Measurements from ENCODE around the gene ANGPT4.

DNA sequence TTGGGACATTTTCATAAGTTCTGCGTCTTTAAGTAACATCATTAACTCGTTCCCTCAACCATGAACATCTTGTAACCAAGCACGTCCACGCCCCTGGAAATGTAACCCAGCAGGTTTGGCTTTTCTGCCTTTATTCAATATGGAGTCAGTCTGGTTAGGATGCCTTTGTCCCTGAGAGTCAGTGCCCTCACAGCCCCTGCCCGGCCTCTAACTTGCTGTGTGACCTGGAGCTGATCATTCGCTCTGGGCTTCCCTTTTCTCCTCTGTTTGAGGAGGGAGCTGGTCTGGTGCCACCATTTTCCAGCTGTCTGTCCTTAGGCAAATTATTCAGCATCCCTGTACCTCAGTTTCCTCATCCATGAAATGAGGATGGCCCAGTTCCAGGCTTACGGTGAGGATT lies 26.5 kb upstream of the ANGPT4 start:
- TF ChIP-seq, protein P1, sequence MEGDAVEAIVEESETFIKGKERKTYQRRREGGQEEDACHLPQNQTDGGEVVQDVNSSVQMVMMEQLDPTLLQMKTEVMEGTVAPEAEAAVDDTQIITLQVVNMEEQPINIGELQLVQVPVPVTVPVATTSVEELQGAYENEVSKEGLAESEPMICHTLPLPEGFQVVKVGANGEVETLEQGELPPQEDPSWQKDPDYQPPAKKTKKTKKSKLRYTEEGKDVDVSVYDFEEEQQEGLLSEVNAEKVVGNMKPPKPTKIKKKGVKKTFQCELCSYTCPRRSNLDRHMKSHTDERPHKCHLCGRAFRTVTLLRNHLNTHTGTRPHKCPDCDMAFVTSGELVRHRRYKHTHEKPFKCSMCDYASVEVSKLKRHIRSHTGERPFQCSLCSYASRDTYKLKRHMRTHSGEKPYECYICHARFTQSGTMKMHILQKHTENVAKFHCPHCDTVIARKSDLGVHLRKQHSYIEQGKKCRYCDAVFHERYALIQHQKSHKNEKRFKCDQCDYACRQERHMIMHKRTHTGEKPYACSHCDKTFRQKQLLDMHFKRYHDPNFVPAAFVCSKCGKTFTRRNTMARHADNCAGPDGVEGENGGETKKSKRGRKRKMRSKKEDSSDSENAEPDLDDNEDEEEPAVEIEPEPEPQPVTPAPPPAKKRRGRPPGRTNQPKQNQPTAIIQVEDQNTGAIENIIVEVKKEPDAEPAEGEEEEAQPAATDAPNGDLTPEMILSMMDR (IDR thresholded peaks at IDR 0.05; ENCODE audit: borderline replicate concordance, extremely low read depth, low read length, poor library complexity, severe bottlenecking): no peak
- TF ChIP-seq EZH2 (IDR thresholded peaks at IDR 0.05; ENCODE audit: borderline replicate concordance, low read depth, low read length, severe bottlenecking): no peak
